Transverse colon (tissue), 4 donors: ENCODE data around the gene IFITM5. TPM values are rescaled to one million over a fixed set of nuclear protein-coding genes. Genes with fewer than 3 reads are reported as not detected.

Experiments
- DNase-seq: peaks from one replicate; pipeline ENCODE4 v3.0.0-alpha.2; 2019
- H3K27ac ChIP-seq, 4 donors: fragments of 200-600 bp; sonication (generic); 2 replicates each; pipeline ENCODE4 v1.5.1; 2016 to 2018; ENCODE audit warnings: inconsistent platforms in 4 of 4
- H3K27me3 ChIP-seq: fragments of 200-600 bp; sonication (generic); 2 replicates; pipeline ENCODE4 v1.5.1; 2017; ENCODE audit warnings: inconsistent platforms
- H3K36me3 ChIP-seq, 4 donors: fragments of 200-600 bp; sonication (generic); 2 replicates each; pipeline ENCODE4 v1.5.1; 2017 to 2019; ENCODE audit warnings: inconsistent platforms in 4 of 4
- H3K4me1 ChIP-seq, 4 donors: fragments of 200-600 bp; sonication (generic); 2 replicates each; pipeline ENCODE4 v1.5.1; 2017 to 2020; ENCODE audit warnings: inconsistent platforms in 4 of 4
- H3K4me3 ChIP-seq, 4 donors: fragments of 200-600 bp; sonication (generic); 1 replicate in 1 of 4; 2 replicates in 3 of 4; pipeline versions ENCODE4 v1.5.1 to v1.6.1; 2017 to 2019; ENCODE audit warnings: inconsistent platforms in 4 of 4
- H3K9me3 ChIP-seq, 2 donors: fragments of 200-600 bp; sonication (generic); 2 replicates each; pipeline ENCODE4 v1.5.1; 2017 to 2019; ENCODE audit warnings: inconsistent platforms in 2 of 2
- CTCF ChIP-seq, 5 experiments: fragments of 200-600 bp in 3 of 5; fragments of 450-650 bp in 2 of 5; sonication (generic) in 3 of 5; IDR thresholded peaks; 1 replicate in 2 of 5; 2 replicates in 3 of 5; pipeline ENCODE4 v1.5.1; 2016 to 2017; ENCODE audit warnings: antibody characterized with exemption in 5 of 5, inconsistent platforms in 3 of 5, mild to moderate bottlenecking in 2 of 5, moderate library complexity in 1 of 5
- EP300 ChIP-seq: sonication (generic); formaldehyde crosslinking; IDR thresholded peaks from one replicate; pipeline ENCODE4 v1.6.1; 2017; ENCODE audit warnings: antibody characterized with exemption, low read depth
- POLR2A ChIP-seq: fragments of 450-650 bp; IDR thresholded peaks from one replicate; pipeline ENCODE4 v1.6.1; 2016; ENCODE audit warnings: antibody characterized with exemption, mild to moderate bottlenecking, moderate library complexity
- POLR2AphosphoS5 ChIP-seq, 3 donors: sonication (generic); formaldehyde crosslinking; IDR thresholded peaks; one replicate each; pipeline ENCODE4 v1.6.1; 2016; ENCODE audit warnings: antibody characterized with exemption in 3 of 3
- WGBS, 2 donors: methylation state at CpG; one replicate each; pipeline ENCODE4 v1.1.5; 2018; ENCODE audit warnings: low coverage in 1 of 2; 5-methylcytosine and 5-hydroxymethylcytosine counted together
- in situ Hi-C, 4 donors: fragments of 200-750 bp; cut with MboI; loops; one replicate each; pipeline versions ENCODE4 v1.15.0 to v1.15.1; 2017; ENCODE audit warnings: low sequenced_read_pairs in 3 of 4, low pct_ligation_motif_present in 1 of 4, low pct_unique_long_range_greater_than_20kb in 1 of 4
- intact Hi-C: fragments of 100-400 bp; cut with DNase I; formaldehyde crosslinking; loops from one replicate; pipeline ENCODE4 v1.15.1; 2023; ENCODE audit warnings: low total_unique reads
- total RNA-seq, 4 donors: library from RNA; depleted of rRNA; stranded (reverse); fragments of >200 nt; gene quantifications; one replicate each; pipeline ENCODE4 v1.1.0, GENCODE V29; 2016

IFITM5 gene
- total RNA-seq, 4 donors from 2014 or later, result not detected

DNA sequence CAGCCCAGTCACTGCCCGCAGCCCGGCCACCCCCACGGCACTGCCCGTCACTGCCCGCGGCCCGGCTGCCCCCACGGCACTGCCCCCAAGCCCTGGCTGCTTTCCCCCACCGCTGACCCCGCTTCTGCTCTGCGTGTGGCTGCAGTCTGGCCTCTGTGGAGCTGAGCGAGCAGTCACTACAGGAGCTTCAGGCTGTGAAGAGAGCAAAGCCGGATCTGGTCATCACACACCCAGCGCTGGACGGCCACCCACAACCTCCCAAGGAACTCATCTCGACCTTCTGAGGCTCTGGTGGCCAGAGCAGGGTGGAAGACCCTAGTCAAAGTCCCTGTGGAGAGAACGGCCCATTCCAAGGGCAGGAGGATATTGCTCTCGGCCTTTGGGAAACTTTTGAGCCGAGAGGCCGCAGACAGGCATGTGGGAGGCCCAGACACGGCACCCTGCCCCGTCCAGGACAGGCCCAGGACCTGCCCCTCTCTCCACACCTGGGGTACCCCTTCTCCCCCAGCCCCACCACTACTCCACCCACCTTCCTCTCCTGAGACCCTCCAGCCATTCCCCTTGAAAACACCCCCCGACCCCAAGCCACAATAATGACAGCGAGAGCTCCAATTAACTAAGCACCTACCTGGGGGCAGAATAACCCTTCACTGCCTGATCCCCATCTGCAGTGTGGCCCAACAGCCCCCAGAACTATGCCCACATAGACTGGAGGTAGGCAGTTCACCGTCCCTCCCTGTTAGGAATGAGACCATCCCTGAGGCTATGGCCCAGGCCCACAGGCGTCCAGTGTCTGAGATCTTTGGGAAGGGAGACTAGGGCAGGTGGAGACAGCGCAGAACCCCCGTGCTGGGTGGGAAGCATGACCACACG, 14.1 kb downstream of the IFITM5 start:
- H3K27ac ChIP-seq, result no peak overlapping the region
- intact Hi-C loops, result no loop called here

GRCh38 chr11:284105-285020, 15.0 kb downstream of the IFITM5 start:
- in situ Hi-C loops (no loop called here), intact Hi-C loops (no loop called here)
- H3K27me3 ChIP-seq, result peaks cover 65% of the 10 kb centered on the region
- no peaks in the 10 kb centered on the region for H3K9me3 ChIP-seq
- TF ChIP-seq POLR2A (no peak), CTCF (IDR thresholded peaks at IDR 0.05) (no peak), EP300 (no peak), POLR2AphosphoS5 (IDR thresholded peaks at IDR 0.05) (no peak)
- WGBS, 2 donors, result 71 to 87% methylated on average over 2 to 22 of the region's 24 CpGs
- no peak overlapping the region for H3K4me3 ChIP-seq
- peaks cover 0 to 38% (median 33%) of the 10 kb centered on the region in 4 donors for H3K4me1 ChIP-seq
- DNase-seq, result no peak
- H3K36me3 ChIP-seq, result no peaks in the 10 kb centered on the region
- H3K27ac ChIP-seq, result no peak overlapping the region

More for the DNA sequence above, 14.1 kb downstream of the IFITM5 start:
- Histone ChIP-seq H3K27me3 (peaks cover 56% of the 10 kb centered on the region), H3K36me3 (no peaks in the 10 kb centered on the region), H3K4me1 (peaks cover 0 to 36% (median 29%) of the 10 kb centered on the region in 4 donors), H3K9me3 (no peaks in the 10 kb centered on the region), H3K4me3 (no peak overlapping the region)
- TF ChIP-seq POLR2AphosphoS5 (IDR thresholded peaks at IDR 0.05), result no peak
- no peak for TF ChIP-seq CTCF (IDR thresholded peaks at IDR 0.05)
- TF ChIP-seq POLR2A, result no peak
- TF ChIP-seq EP300, result no peak
- 80 to 86% methylated on average over 1 to 28 of the region's 29 CpGs for WGBS, 2 donors
- no peak for DNase-seq
- in situ Hi-C loops, result no loop called here

DNA sequence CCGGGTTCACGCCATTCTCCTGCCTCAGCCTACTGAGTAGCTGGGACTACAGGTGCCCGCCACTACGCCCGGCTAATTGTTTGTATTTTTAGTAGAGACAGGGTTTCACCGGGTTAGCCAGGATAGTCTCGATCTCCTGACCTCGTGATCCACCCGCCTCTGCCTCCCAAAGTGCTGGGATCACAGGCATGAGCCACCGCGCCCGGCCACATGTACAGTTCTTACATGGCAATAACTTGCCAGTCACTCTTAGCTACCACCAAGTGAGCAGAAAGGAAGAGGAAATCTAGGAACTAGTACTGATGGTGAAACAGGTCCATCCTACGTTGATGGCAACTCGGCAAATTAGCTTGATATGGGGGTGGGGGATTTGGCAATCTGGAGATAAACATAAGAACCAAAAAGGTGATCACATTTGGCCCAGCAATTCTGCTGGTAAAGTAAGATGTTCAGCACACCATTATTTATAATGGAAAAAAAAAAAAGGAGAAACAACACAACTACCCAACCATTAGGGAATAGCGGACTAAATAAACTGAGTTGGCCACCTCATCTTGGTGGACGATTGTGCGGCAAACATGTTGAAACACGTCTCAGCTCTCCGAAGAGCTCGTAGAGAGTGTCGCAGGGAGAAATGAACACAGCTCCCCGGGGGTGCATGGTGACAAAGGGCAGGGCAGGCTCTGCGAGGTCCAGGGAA, 15.8 kb downstream of the IFITM5 start:
- Histone ChIP-seq H3K4me1 (peaks cover 0 to 44% (median 35%) of the 10 kb centered on the region in 4 donors), H3K9me3 (no peaks in the 10 kb centered on the region), H3K27me3 (peaks cover 73% of the 10 kb centered on the region), H3K36me3 (no peaks in the 10 kb centered on the region), H3K27ac (no peak overlapping the region), H3K4me3 (no peak overlapping the region)
- TF ChIP-seq POLR2AphosphoS5 (IDR thresholded peaks at IDR 0.05) (no peak), CTCF (IDR thresholded peaks at IDR 0.05) (no peak), EP300 (no peak), POLR2A (no peak)
- no peak for DNase-seq
- intact Hi-C loops, result no loop called here
- 71 to 84% methylated on average over 3 to 23 of the region's 23 CpGs for WGBS, 2 donors
- in situ Hi-C loops, result no loop called here
